CD4-positive, alpha-beta T cell (primary cell): ENCODE measurements around the gene PTPN3. TPM values are rescaled to one million over a fixed set of nuclear protein-coding genes. Genes with fewer than 3 reads are reported as not detected.

ENCODE experiments used
- ATAC-seq: fragments of 200-7000 bp; cut with Tn5 transposase; one replicate; pipeline ENCODE4 v1.10.0; 2022; ENCODE audit warnings: mild to moderate bottlenecking; ENCODE audit not compliant: poor library complexity
- CTCF ChIA-PET: fragments of 350-600 bp; sonication (Branson Sonifier 250); formaldehyde crosslinking; loops from one replicate; lab custom pipeline; 2021; ENCODE audit warnings: antibody characterized with exemption, inconsistent platforms; lab: Charles Lee
- POLR2A ChIA-PET: fragments of 350-600 bp; sonication (Branson Sonifier 250); formaldehyde crosslinking; loops from one replicate; lab custom pipeline; 2021; ENCODE audit warnings: antibody characterized with exemption, inconsistent platforms; lab: Charles Lee
- DNase-seq, 14 experiments: peaks; one replicate each; pipeline ENCODE4 v3.0.0-alpha.2; 2013 to 2020; ENCODE audit warnings: mixed read lengths in 2 of 14
- H3K27ac ChIP-seq, 2 donors: one replicate each; pipeline versions ENCODE4 v1.5.1 to v1.7.0; 2013; ENCODE audit warnings: low read length in 2 of 2, low read depth in 1 of 2, mild to moderate bottlenecking in 1 of 2
- H3K27me3 ChIP-seq, 2 experiments: 1 replicate in 1 of 2; 2 replicates in 1 of 2; pipeline versions ENCODE4 v1.6.1 to v1.7.0; 2013; ENCODE audit warnings: low read length in 2 of 2, control low read depth in 1 of 2, mild to moderate bottlenecking in 1 of 2, moderate library complexity in 1 of 2; ENCODE audit not compliant: insufficient read depth in 2 of 2, control insufficient read depth in 1 of 2
- H3K36me3 ChIP-seq: one replicate; pipeline ENCODE4 v1.6.1; 2013; ENCODE audit warnings: low read length, control low read depth; ENCODE audit not compliant: insufficient read depth
- H3K4me1 ChIP-seq: one replicate; pipeline ENCODE4 v1.6.1; 2013; ENCODE audit warnings: low read length, control low read depth; ENCODE audit not compliant: insufficient read depth
- H3K4me3 ChIP-seq: one replicate; pipeline ENCODE4 v1.5.1; 2013; ENCODE audit warnings: mild to moderate bottlenecking, low read length, moderate library complexity
- H3K9me3 ChIP-seq, 2 experiments: 1 replicate in 1 of 2; 2 replicates in 1 of 2; pipeline versions ENCODE4 v1.6.1 to v1.7.0; 2013; ENCODE audit warnings: low read length in 2 of 2, mild to moderate bottlenecking in 2 of 2, control low read depth in 1 of 2, moderate library complexity in 1 of 2; ENCODE audit not compliant: control insufficient read depth in 1 of 2, insufficient read depth in 1 of 2
- H3K27ac Mint-ChIP-seq: one replicate; pipeline ENCODE4 v1.8.0; 2020; ENCODE audit warnings: mixed read lengths
- H3K27me3 Mint-ChIP-seq: one replicate; pipeline ENCODE4 v1.8.0; 2021; ENCODE audit warnings: mixed read lengths
- H3K36me3 Mint-ChIP-seq: one replicate; pipeline ENCODE4 v1.8.0; 2021; ENCODE audit warnings: low read depth, mixed read lengths
- H3K4me1 Mint-ChIP-seq: one replicate; pipeline ENCODE4 v1.8.0; 2021; ENCODE audit warnings: low read depth, mixed read lengths
- H3K4me3 Mint-ChIP-seq: one replicate; pipeline ENCODE4 v1.8.0; 2020; ENCODE audit warnings: mild to moderate bottlenecking, mixed read lengths
- H3K9me3 Mint-ChIP-seq: one replicate; pipeline ENCODE4 v1.8.0; 2020; ENCODE audit warnings: mixed read lengths
- CTCF ChIP-seq: fragments of 200-600 bp; IDR thresholded peaks from one replicate; pipeline ENCODE4 v1.8.0; 2022; ENCODE audit warnings: antibody characterized with exemption, mild to moderate bottlenecking
- intact Hi-C, 2 experiments: fragments of 100-400 bp; cut with DNase I in 1 of 2; cut with micrococcal nuclease in 1 of 2; formaldehyde crosslinking; loops; one replicate each; pipeline versions ENCODE4 v1.15.1 to v1.9.0; 2023 to 2025; cut with DNase I, micrococcal nuclease
- total RNA-seq, 174 experiments: library from RNA in 2 of 174; stranded (reverse) in 2 of 174; gene quantifications; one replicate each; pipeline ENCODE4 v1.2.3 and lab custom pipeline; 2021 to 2026

The PTPN3 gene
- total RNA-seq, 2 experiments from 2014 or later: not detected

GRCh38 chr9:109450346-109450745 lies 47.8 kb downstream of the PTPN3 start:
- POLR2A ChIA-PET: no interaction called here

GRCh38 chr9:109449036-109449798 lies 48.9 kb downstream of the PTPN3 start:
- H3K4me3 Mint-ChIP-seq: no peak overlapping the region
- TF ChIP-seq CTCF: no peak
- intact Hi-C loops: no loop called here
- peaks cover 9% of the 10 kb centered on the region for H3K27me3 Mint-ChIP-seq
- peaks cover 0 to 6% of the 10 kb centered on the region in 2 experiments for H3K9me3 ChIP-seq
- H3K27me3 ChIP-seq: peaks cover 3 to 12% of the 10 kb centered on the region in 2 experiments
- no peaks in the 10 kb centered on the region for H3K9me3 Mint-ChIP-seq
- DNase-seq (no peak), ATAC-seq (no peak)
- no peaks in the 10 kb centered on the region for H3K36me3 Mint-ChIP-seq
- H3K4me1 Mint-ChIP-seq: peaks cover 5% of the 10 kb centered on the region
- CTCF ChIA-PET: no interaction called here
- no peak overlapping the region for H3K27ac Mint-ChIP-seq
- POLR2A ChIA-PET: no interaction called here
- H3K4me1 ChIP-seq: no peaks in the 10 kb centered on the region
- H3K27ac ChIP-seq: no peak overlapping the region
- H3K36me3 ChIP-seq: no peaks in the 10 kb centered on the region
- H3K4me3 ChIP-seq: no peak overlapping the region

More at GRCh38 chr9:109450346-109450745, 47.8 kb downstream of the PTPN3 start:
- Histone ChIP-seq H3K9me3 (peaks cover 0 to 6% of the 10 kb centered on the region in 2 experiments), H3K4me3 (no peak overlapping the region), H3K36me3 (no peaks in the 10 kb centered on the region), H3K27ac (no peak overlapping the region), H3K4me1 (no peaks in the 10 kb centered on the region), H3K27me3 (peaks cover 3 to 9% of the 10 kb centered on the region in 2 experiments)
- Mint-ChIP-seq H3K27ac (no peak overlapping the region), H3K4me3 (no peak overlapping the region), H3K4me1 (peaks cover 5% of the 10 kb centered on the region), H3K27me3 (peaks cover 12% of the 10 kb centered on the region), H3K36me3 (no peaks in the 10 kb centered on the region), H3K9me3 (no peaks in the 10 kb centered on the region)
- ATAC-seq: no peak
- TF ChIP-seq CTCF: no peak
- no peak for DNase-seq
- CTCF ChIA-PET: no interaction called here
- intact Hi-C loops: no loop called here

- no peaks in the 10 kb centered on the region for H3K36me3 Mint-ChIP-seq
- no peak for DNase-seq
- ChIA-PET POLR2A (interaction anchor here (0.8 kb wide), 1 partner anchor 18 kb away, joined by 3 read pairs; no protein-coding TSS in a partner anchor), CTCF (no interaction called here)
- no peak for TF ChIP-seq CTCF
- H3K27me3 Mint-ChIP-seq: peaks cover under 1% of the 10 kb centered on the region
- ATAC-seq: no peak
- H3K27me3 ChIP-seq: peaks cover 3 to 12% of the 10 kb centered on the region in 2 experiments
- no peak overlapping the region for H3K27ac Mint-ChIP-seq
- H3K4me1 ChIP-seq: no peaks in the 10 kb centered on the region
- H3K27ac ChIP-seq: no peak overlapping the region
- H3K36me3 ChIP-seq: no peaks in the 10 kb centered on the region
- no peak overlapping the region for H3K4me3 ChIP-seq
- no peak overlapping the region for H3K4me3 Mint-ChIP-seq
- H3K9me3 Mint-ChIP-seq: no peaks in the 10 kb centered on the region
- peaks cover 0 to 6% of the 10 kb centered on the region in 2 experiments for H3K9me3 ChIP-seq
- peaks cover 5% of the 10 kb centered on the region for H3K4me1 Mint-ChIP-seq
- intact Hi-C loops: no loop called here
Observed at GRCh38 chr9:109448223-109448622, 49.9 kb downstream of the PTPN3 start.
